GM18873 (cell line): ENCODE measurements around the gene SLC25A11.

Experiments used
- ATAC-seq: cut with Tn5 transposase; IDR thresholded peaks from one replicate; pipeline ENCODE4 v1.9.1; 2021; ENCODE audit warnings: mild to moderate bottlenecking, moderate library complexity, moderate number of reproducible peaks; ENCODE audit not compliant: unreplicated experiment, low FRiP score

Gene SLC25A11

DNA sequence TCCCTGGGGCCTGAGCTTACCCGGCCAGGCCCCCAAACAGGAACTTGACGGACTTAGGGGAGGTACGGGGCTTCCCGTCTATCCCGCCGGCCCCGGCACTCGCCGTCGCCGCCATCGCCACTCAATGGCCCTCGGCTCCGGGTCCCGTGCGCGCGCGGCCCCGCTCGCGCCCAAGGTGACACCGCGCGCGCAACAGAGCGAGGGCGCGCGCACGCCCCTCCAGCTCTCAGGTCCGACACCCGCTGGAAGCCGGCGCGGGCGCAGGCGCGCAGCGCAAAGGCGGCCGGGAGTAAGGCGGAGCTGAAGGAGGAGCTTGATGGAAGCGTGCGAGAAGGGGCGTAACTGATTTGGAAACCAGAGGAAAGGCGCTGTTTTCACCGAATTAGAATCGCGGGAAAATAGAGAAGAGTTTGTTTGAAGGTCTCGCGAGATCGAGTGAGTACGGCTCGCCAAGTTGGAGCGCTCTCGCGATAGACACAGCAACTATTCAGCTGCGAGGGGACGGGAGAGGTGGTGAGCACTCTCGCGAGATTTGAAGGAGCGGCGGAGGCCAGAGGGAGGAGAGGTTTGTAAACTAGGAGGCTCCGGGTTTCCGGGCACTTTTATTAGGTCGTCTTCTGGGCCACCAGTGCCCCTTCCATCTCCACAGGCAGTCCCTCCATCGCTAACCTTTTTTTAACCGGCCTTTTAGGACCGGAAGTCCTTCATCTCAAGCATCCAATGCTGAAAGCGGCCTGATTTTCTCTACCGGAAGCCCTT is at the start of gene SLC25A11, which contains the start of gene RNF167:
TSS of gene SLC25A11 (minus strand) at position 251 of the 759 bp plus-strand sequence. CDS start at position 115, 136 bp downstream.
TSS of gene RNF167 (plus strand) at position 473 of the 759 bp plus-strand sequence. CDS start 642 bp downstream, outside the sequence.
- peak; percentile 79 for ATAC-seq

- no peak for ATAC-seq
Observed at GRCh38 chr17:4987767-4988567, 48.1 kb upstream of the SLC25A11 start.

GRCh38 chr17:4986951-4987766 is 47.3 kb upstream of the SLC25A11 start, which contains the start of gene CAMTA2:
Gene CAMTA2 (minus strand): TSS chr17:4987675. CDS start chr17:4986222, 1,453 bp downstream.
- peak; percentile 54 for ATAC-seq

DNA sequence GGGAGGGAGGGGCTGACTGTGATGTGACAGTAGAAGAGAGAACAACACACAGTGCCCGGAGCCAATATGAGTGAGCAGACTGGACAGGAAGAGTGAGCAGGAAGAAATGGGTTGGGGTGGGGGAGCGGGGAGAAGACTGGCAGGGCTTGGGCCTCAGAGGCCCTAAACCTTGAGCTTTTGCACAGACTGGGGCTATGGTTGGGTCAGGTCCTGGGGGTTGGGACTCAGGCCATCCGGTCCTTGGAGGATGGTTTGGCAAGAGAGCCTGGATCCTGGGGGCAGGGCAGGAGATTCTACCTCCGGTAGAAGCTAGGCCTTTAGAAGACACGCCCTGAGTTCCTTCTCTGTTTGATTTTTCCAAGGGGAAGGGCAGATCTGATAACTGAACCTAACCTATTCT is 46.6 kb upstream of the SLC25A11 start:
- no peak for ATAC-seq

- no peak for ATAC-seq
Observed at GRCh38 chr17:4982305-4982704, 42.5 kb upstream of the SLC25A11 start.

GRCh38 chr17:4980644-4981216 is 40.9 kb upstream of the SLC25A11 start:
- ATAC-seq = no peak

- no peak for ATAC-seq
Observed at GRCh38 chr17:4978726-4979125, 38.9 kb upstream of the SLC25A11 start.

DNA sequence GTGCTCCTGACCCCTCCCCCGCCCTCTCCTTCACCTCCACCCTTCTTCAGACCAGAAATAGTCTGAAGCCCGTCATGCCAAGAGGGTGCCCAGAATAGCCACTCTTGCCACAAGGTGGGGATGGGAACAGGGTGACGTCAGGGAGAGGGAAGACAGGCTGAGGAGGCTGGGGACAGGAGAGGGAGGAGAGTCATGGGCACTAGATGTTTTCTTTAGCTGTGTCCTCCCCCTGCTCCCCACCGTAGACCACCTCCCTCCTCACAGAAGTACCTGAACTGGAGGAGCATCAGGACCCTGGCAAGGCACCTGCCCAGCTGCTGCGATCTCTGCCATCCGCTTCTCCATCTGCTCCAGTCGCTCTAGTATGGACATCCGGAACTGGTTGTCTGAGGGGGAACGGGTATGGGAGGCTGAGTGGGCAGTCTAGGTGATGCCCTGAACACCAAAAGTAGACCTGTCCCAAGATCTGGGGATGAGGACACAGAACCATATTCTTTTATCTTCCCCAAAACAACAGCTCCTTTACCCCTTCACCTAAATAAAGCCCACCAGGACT is 34.3 kb upstream of the SLC25A11 start:
- no peak for ATAC-seq

GRCh38 chr17:4973256-4974114 is 33.6 kb upstream of the SLC25A11 start:
- ATAC-seq = no peak

DNA sequence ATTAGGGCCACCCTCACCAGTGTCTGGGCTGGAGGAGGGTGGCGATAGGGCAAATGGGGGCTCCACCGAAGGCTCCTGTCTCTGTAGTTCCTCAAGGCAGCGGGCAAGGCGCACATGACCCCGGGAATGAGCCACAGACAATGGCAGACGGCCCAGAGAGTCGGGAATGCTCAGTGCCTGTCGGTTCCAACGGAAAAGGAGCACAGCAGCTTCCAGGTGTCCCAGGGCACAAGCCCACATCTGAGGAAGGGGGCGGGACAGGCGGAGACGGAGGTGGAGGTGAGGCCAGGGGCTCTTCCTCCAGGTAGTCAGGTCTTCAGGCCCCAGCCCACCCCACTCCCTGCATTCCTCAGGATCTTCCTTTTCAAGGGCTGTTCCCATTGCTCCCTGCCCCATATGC is 32.9 kb upstream of the SLC25A11 start:
- no peak for ATAC-seq

DNA sequence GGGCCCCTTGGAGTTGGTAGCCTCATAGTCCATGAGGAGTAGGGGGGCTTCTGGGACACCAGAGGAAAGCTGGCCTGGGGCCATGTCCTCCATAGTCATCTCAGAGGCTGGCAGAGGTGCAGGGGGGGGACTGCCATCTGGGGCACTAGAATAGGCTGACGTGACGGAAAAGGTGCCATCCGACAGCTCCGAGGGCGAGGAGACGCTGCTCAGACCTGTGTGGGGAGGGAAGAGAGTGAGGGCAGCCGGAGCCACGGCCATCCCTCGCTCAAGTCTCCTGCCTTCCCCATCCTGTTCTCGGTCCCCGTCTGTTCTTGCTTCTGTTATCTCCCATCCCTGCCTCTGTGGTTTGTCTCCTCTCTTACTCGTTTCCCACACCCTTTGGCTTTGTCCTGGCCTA is 32.5 kb upstream of the SLC25A11 start:
- no peak for ATAC-seq

GRCh38 chr17:4971826-4972225 is 32.0 kb upstream of the SLC25A11 start:
- ATAC-seq = no peak

DNA sequence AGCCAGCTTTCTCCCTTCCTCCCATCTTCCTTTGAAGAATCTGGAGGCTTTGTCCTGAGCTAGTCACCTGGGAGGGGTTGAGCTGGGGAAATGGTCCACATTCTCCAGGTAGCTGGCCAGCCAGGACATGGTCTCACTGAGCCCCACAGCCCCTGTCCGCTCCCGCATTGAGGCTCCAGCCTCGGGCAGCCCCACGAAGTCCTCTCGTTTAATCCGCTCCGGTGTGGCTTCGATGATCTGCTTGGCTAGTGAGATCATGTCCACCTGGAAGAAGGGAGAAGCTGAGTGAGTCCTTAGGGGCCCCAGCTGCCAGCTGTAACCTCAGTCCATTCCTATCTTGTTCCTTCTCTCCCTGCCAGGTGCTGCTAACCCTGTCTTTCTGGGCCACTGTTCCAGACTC is 30.4 kb upstream of the SLC25A11 start:
- no peak for ATAC-seq

DNA sequence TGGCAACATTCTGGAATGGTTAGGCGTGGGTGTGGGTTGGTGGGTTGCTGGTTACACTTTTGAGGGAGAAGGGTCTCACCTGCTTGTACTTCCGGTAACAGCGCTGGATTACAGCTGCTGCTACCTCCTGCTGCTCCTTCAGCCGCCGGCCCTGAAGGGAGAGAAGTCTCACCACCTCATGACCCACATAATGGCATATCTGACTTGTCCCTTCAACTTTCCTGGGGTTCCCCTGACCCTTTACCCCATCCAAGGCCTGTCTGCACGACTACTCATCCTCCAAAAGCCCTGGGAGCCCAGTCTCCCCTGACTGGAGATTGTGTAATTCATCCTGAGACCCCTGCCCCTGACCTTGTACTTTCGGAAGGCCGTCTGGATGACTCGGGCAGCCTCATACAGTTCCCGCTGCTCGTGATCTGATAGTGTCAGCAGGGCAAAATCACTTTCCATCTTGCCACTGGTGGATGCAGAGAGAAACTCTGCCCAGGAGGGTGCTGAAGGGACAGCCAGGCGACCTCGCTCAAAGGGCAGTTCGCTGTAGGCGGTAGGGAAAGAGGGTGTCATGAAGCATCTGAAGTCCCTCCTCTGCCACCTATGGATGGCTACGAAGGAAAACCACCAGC is 29.8 kb upstream of the SLC25A11 start:
- no peak for ATAC-seq

DNA sequence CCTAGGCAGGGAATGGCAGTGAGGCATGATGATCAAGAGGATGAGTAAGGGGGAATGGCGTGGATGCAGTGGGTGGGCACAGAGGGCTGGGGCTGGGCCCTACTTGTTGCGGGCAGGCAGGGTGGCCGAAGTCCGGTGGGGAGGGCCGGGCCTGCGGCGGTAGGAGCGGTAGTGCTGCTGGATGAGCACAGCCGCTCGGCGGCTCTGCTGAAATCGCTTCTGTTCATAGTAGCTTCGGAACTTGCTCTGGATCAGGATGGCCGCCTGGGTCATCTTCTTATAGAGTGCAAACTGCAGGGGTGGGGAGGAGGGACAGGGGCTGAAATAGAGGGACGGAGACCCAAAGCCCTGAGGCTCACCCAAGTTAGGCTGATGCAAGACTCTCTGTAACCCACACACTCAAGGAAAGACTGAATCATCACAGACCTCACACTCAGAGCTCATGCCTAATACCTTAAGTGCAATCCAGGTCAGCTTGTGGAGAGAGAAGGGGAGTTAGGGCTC is 29.3 kb upstream of the SLC25A11 start:
- ATAC-seq = no peak

DNA sequence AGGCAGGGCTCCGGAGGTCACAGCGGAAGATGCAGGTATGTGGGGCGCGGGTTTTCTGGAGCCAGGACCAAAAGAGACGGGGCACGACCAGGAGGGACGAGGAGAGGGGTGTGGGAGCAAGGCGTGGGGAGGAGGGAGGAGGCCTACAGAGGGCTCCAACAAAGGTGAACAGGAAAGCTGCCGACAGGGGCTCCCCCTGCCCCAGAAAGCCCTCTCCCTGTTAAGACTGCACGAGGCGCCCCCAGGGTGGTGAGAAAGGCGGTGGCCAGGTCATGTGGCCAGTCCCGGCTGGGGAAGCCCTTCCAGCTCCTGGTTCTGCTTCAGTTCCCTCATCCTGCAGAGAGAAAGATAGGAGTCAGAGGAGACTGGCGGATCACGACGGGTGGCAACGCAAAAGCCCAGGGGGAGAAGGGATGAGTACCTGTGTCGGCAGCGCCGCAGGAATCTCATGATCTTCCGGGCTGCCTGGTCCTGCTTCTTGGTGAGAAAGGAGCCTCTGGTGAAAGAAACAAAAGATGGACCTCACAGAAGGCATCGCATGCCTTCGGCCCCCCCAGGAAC is 28.7 kb upstream of the SLC25A11 start:
- ATAC-seq = no peak

- peak; percentile 52 for ATAC-seq
Observed at GRCh38 chr17:4967539-4968485, 28.0 kb upstream of the SLC25A11 start, which contains the start of gene SPAG7. Gene SPAG7 (minus strand): TSS chr17:4967817. CDS start chr17:4967804, 13 bp downstream.
